Globus pallidus (tissue), 1 donor: ENCODE measurements around the gene ACSL6.

ENCODE experiments used
- DNase-seq: peaks from one replicate; pipeline ENCODE4 v3.0.0-alpha.2; 2015; ENCODE audit warnings: low spot score

Gene ACSL6

DNA sequence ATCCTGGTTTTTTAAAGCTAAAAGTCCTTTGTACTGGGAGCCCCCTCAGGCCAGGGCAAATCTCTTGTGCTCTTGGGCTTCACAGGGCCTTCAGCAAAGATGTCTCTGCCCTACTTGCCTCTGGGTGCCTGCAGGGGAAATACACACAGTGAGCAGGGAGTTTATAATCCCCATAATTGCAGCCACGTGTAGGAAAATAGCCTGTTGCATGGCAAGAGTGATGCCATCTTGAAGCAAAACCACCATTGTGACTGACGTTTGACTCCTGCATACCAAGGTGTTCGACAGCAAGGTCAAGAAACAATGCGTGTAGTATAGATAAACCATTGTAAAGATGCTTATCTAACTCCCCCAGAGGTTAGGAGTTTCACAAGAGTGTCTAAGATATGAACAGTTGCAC, 37.6 kb upstream of the ACSL6 start:
- no peak for DNase-seq

DNA sequence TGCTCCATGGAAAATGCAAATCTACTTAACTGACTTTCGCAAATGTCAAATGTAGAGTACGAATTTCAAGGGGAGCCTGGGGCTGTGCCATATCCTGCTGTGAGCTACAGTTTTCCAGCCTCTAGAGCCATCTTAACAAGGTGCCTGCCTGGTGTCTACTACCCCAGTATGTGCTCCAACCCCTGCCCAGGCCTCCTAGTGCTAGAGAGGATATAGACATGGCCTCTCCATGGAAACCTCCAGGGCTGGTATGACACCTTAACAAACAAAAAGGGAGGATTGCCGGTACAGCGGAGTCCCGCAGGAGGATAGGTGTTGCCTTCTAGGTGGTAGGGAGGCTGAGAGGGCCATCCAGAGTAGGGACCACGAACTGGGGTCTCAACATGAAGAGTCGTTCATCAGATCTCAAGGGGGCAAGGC, 35.4 kb upstream of the ACSL6 start:
- DNase-seq: no peak

DNA sequence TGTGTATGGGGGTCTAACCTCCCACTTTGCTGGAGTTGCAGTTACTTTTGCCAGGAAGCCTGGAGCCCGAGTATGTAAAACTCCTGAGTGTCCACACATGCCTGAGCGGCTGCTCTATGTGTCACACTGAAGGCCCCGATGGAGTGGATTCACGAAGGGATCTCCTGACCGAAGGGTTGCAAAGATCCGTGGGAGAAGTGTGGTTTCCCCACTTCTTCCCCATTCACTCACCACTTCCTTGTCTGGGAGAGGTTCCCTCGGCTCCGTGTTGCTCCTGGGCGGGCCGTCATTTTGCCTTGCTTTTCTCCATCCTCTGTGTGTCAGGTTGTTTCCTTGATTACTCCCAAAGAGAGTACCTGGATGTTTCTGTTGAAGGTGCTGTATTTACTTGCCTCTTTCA, 32.7 kb upstream of the ACSL6 start:
- peak; percentile 27 for DNase-seq

DNA sequence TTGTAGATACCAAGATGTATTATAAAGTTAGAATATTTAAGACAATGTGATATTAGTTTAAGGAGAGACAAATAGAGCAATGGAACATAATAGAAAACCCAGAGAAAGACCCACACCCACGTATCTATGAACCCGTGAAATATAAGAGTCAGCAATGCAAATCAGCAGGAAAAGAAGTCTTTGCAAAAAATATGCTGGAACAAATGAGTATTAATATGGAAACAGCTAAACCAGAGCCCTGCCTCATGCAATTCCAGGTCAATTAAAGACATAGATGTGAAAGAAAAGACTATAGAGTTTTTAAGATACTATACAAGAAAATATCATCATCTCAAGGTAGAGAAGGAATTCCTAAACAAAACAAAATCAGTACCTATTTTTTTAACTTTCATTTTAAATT, 25.9 kb upstream of the ACSL6 start:
- DNase-seq: no peak

- DNase-seq: no peak
These were observed 21.7 kb upstream of the ACSL6 start for GRCh38 chr5:132033122-132033521.

- DNase-seq: no peak
These were observed 20.7 kb upstream of the ACSL6 start for GRCh38 chr5:132032196-132032595.

DNA sequence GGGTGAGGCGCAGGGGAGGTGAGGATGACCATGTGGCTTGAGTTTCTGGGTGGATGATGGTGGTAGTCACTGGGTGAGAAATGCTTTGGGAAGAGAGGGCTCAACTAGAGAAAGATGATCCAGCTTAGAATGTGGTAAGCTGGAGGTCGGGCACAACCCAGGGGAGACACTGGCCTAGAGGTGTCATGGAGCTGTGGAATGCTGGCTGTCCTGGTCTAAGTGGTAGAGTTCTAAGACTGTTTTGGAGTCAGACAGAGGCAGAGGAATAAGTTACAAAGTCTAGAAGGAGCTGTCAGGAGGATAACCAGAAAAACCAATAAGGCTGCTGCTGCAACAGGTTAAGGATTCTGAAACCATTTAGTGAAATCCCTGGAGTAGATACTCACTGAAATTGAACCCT, 19.2 kb upstream of the ACSL6 start:
- DNase-seq: no peak

DNA sequence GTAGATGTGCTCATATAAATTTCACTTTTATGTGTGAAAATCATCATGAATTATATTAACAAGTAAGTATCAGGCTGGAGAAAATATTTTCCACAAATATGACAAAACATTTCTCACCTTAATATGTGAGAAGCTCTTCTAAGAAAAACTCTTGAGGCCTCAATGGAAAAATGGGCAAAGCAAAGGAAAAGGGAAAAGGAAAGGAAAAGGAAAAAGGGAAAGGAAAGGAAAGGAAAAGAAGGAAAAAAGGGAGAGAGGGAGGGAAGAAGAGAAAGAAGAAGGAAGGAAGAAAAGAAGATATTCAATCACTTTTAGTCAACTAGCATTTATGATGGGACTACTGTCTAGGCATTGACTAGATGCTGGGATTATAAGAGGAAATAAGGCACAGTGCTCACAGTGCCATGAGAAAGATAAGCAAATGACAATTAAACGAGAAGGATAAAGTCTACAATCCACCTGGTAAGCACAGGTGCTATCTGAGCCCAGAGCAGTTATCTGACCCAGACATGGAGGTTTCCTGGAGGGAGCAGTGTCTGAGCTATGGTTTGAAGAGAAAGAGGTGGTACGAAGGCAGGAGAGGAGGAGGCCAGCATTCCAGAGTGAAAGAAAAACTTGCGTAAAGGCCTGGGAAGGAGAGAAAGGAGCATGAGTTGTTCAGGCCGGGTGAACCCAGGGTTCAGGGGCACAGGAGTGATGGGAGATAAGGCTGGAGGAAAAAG, 18.3 kb upstream of the ACSL6 start:
- DNase-seq: no peak

- no peak for DNase-seq
These were observed 15.6 kb upstream of the ACSL6 start for GRCh38 chr5:132027027-132027426.

DNA sequence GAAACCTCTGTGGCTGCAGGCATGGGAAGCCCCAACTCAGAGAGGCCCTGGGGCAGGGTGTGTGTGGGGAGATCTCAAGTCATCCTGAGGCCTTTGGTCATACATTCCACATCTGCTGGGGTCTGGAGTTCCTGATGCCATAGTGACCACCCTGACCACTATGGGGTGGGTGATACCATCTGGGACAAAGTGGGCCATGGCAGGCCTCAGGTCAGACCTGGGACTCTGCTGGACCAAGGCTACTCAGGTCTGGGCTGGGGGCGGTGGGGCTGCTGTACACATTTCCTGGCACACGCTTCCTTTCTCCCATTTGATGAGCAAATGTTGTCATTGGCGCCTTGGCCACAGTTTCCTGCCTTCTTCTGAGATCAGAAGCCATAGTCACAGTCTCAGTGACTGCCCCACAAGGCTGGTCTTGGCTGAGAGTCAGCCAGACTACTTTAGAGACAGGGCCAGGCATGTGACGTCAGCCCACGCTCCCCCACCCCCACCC, 15.1 kb upstream of the ACSL6 start:
- no peak for DNase-seq

GRCh38 chr5:132025403-132025971, 14.0 kb upstream of the ACSL6 start:
- no peak for DNase-seq

GRCh38 chr5:132024789-132025402, 13.4 kb upstream of the ACSL6 start:
- no peak for DNase-seq

DNA sequence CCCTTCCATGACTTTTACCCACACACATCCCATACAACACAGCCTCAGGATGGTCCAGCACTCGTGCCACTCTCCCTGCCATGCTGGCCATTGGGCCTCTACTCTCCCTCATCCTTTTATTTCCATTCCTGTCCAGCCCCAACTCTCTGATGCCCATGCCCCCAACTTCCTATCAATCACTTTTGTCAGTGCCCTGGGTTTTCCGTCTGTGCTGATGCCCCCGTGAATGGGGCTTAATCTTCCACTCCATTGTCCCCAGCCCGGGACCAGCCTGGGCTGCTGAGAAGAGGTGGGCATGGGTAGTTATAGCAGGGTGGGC, 12.6 kb upstream of the ACSL6 start:
- no peak for DNase-seq

GRCh38 chr5:132023258-132024116, 12.0 kb upstream of the ACSL6 start:
- DNase-seq: no peak

GRCh38 chr5:132022737-132023136, 11.3 kb upstream of the ACSL6 start:
- no peak for DNase-seq

DNA sequence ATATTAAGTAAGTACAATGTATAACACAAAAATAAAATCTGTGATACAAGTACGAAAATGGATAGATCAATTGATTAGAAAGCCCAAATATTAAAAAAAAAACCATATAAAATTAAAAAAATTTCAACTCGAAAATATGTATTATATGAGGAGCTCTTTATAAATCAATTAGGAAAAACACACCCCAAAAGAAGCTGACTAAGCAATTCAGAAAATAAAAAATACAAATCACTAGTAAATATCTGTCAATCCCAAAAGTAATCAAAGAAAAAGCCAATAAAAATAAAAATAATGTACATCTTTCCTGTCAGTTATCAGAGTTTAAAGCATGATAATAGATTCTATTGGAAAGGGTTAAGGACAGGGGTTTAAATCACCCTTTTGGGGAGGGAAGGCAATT, 10.2 kb upstream of the ACSL6 start:
- DNase-seq: no peak

- no peak for DNase-seq
These were observed 9.3 kb upstream of the ACSL6 start for GRCh38 chr5:132020568-132021339.

DNA sequence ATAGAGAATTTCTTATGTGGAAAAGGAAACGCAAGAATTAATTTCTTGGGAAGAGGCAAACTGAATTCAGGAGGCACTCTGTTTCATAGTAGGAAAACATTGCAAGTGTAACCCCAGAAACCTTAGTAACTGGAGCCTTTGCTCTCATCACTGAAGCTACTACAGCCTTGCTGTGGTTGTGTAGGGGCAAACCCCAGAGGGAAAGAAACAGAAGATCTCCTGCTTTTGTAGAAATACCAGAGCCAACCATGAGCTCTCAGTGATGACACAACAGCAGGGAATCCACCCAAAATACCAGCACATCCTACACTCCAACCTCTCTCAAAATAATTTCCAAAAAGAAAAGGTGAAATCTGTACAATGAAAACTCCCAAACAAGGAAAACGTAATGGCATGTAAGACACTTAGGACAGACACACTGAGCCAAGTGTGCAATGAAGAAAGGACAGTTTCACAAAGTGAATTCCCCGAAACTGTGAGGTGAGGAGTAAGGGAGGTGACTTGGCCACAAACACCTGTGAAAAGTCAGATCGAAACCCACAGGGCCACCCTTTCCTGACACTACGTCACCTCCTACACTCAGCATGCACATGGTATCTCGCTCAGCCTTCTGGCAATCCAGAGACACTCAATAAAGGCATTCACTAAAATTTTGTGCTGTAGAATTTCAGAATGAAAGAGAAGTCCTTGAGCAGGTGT, 8.5 kb upstream of the ACSL6 start:
- DNase-seq: no peak

GRCh38 chr5:132019337-132019736, 7.9 kb upstream of the ACSL6 start:
- DNase-seq: no peak

DNA sequence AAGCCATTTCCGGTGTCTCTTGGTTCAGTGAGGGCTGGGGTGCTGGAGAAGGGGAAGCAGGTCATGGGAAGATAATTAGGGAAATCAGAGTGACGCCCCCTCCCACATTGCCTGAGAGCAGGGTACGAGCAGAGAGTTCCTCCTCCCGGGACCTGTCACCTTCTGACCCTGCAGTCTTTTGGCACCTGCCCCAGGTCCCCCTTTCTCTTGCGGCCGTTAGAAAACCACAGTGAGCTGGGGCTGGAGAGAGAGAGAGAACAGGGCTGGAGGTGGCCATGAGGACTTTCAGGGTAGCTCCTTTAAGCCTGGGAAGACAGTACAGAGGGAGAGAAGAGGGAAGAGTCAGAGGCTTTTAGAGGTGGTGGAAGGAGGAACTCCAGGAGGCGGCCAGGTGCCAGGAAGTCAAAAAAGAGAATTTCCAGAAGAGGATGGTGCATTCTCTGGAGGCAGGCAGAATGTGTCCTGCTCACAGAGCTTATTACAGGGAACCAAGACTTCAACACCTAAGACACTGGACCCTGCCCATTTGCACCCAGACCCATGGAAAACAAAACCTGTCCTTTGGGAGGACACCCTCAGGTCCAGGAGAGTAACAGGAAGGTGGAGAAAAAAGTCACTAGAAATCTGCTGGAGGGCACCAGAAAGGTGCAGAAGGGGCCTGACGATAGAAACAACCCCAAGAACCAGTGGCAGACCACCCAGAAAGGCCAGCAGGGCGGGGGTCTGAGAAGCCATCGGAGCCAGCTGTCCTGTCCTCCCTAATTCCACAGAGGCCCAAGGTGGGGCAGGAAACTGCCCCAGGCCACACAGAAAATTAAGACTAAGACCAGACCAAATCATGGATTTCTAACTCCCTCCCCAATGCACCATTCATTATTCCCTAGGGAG, 6.5 kb upstream of the ACSL6 start:
- no peak for DNase-seq
